ENCODE results near the gene CEND1.

Gene CEND1

GRCh38 chr11:793556-793955 is 3.7 kb upstream of the CEND1 start:
- no peak overlapping the region for H3K4me3 Mint-ChIP-seq
- H3K27me3 Mint-ChIP-seq: no peaks in the 10 kb centered on the region
- H3K36me3 Mint-ChIP-seq (ENCODE audit: insufficient read depth): peaks cover 19% of the 10 kb centered on the region
- DNase-seq (ENCODE audit: low spot score in 2 of 2) (no peak), ATAC-seq (replicated peaks; ENCODE audit: extremely low read depth, poor library complexity, severe bottlenecking) (no peak)
- no peaks in the 10 kb centered on the region for H3K9me3 Mint-ChIP-seq
- peaks cover 15% of the 10 kb centered on the region for H3K4me1 Mint-ChIP-seq
- no peak overlapping the region for H3K27ac Mint-ChIP-seq (ENCODE audit: low read depth)

DNA sequence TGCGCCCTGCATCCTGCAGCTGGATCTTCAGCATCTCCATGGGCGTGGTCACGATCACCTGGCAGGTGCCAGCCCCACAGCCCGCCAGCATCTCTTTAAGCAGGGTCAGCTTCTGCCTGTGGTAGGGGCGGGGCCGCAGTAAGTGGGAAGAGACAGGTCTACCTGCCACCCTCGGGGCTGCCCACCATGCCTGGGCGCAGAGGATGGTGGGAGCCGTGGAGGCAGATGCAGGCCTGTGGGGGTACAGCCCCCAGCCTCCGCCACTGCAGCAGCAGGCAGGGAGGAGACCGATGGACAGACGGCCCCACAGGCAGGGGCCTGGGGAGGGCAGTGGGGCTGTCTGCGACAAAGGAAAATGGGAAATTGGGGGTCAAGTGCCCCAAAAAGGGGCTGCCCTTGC is 3.0 kb upstream of the CEND1 start:
- ATAC-seq (replicated peaks; ENCODE audit: extremely low read depth, poor library complexity, severe bottlenecking): no peak
- Mint-ChIP-seq H3K36me3 (ENCODE audit: insufficient read depth) (peaks cover 19% of the 10 kb centered on the region), H3K27me3 (no peaks in the 10 kb centered on the region), H3K4me1 (peaks cover 15% of the 10 kb centered on the region), H3K4me3 (no peak overlapping the region), H3K27ac (ENCODE audit: low read depth) (no peak overlapping the region), H3K9me3 (no peaks in the 10 kb centered on the region)
- DNase-seq (ENCODE audit: low spot score in 2 of 2): no peak

GRCh38 chr11:792535-792821 is 2.6 kb upstream of the CEND1 start:
- Mint-ChIP-seq H3K4me3 (no peak overlapping the region), H3K27me3 (no peaks in the 10 kb centered on the region), H3K4me1 (peaks cover 15% of the 10 kb centered on the region), H3K27ac (ENCODE audit: low read depth) (no peak overlapping the region), H3K9me3 (no peaks in the 10 kb centered on the region), H3K36me3 (ENCODE audit: insufficient read depth) (peaks cover 19% of the 10 kb centered on the region)
- DNase-seq (ENCODE audit: low spot score in 2 of 2) (no peak), ATAC-seq (replicated peaks; ENCODE audit: extremely low read depth, poor library complexity, severe bottlenecking) (no peak)

DNA sequence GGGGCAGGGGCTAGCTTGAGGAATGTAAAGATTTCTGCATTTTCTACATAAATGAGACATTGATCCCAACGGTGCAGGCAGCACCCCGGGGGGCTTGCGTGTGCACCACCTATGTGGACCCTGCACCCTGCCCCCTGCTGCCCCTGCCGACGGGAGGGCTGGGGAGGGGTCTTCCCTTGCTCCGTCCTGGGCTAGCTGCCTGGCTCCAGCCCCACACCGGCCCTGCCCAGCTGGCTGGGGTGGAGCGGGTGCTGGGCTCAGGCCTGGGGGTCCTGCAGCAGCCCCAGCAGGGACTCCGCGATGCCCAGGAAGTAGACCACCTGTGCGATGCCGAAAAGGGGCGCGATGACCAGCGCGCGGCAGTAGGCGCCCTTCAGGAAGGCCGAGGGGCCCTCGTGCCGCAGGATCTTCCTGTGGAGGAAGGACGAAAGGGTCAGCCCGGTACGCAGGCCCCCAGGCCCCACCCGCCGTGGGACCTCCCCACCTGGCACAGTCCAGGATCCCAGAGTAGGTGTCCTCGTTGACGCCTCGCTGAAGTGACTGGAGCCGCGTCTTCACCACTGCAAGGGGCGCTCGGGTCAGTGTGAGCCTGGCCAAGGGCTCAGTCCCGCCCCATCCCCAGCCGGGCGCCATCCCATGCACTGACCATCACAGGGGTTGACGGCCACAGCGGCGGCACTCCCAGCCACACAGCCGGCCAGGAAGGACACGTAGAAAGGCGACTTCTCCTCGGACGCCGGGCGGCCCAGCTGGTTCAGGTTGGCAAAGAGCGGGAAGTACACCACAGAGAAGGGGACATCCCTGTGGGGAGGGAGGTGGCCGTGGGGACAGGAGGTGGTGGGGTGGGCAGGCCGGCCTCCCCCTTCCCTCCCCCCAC is 2.0 kb upstream of the CEND1 start:
- Mint-ChIP-seq H3K27ac (ENCODE audit: low read depth) (no peak overlapping the region), H3K4me3 (no peak overlapping the region), H3K9me3 (no peaks in the 10 kb centered on the region), H3K27me3 (no peaks in the 10 kb centered on the region), H3K4me1 (peaks cover 9% of the 10 kb centered on the region), H3K36me3 (ENCODE audit: insufficient read depth) (peaks cover 17% of the 10 kb centered on the region)
- ATAC-seq (replicated peaks; ENCODE audit: extremely low read depth, poor library complexity, severe bottlenecking) (no peak), DNase-seq (ENCODE audit: low spot score in 2 of 2) (no peak)

DNA sequence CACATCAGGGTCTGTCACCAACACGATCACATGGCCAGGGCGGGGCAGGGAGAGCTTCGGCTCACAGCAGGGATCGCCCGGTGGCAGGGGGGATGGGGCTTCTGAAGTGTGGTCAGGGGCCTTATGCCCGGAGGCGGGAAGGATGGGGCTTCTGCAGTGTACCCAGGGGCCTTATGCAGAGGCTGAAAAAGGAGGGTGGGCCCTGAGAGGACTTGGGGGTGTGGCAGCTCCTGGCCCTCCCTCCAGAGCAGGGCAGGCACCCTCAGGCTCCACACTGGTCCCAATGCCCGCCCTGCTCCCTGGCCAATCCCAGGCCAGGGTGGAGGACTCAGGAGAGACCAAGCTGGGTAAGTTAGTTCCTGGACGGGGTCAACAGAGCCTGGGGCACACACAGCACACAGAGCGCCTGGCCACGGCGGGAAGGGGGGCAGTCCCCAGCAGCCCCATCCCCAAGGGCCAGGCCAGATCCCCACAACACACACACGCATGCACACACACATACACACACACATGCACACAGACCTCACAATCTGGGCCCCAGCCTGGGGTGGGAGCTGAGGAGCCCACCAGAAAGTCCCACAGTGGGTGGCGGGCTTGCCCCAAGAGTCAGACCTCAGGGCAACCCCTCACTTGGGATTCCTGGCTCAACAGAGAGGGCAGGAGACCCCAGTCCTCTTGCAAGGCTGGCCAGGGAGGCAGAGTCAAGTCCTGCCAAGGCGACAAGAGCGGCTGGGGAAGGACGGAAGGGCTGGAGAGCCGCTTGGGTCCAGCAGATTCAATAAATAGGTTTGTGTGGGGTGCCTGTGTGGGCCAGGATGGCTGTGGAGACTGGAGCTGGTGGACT is 1.1 kb upstream of the CEND1 start:
- ATAC-seq (replicated peaks; ENCODE audit: extremely low read depth, poor library complexity, severe bottlenecking): no peak
- Mint-ChIP-seq H3K4me1 (peaks cover 6% of the 10 kb centered on the region), H3K9me3 (no peaks in the 10 kb centered on the region), H3K27me3 (no peaks in the 10 kb centered on the region), H3K4me3 (peak overlapping the region; percentile 23), H3K27ac (ENCODE audit: low read depth) (no peak overlapping the region), H3K36me3 (ENCODE audit: insufficient read depth) (peaks cover 14% of the 10 kb centered on the region)
- DNase-seq (ENCODE audit: low spot score in 2 of 2): no peak

- Mint-ChIP-seq H3K27me3 (no peaks in the 10 kb centered on the region), H3K4me1 (peaks cover 6% of the 10 kb centered on the region), H3K9me3 (no peaks in the 10 kb centered on the region), H3K27ac (ENCODE audit: low read depth) (no peak overlapping the region), H3K36me3 (ENCODE audit: insufficient read depth) (peaks cover 11% of the 10 kb centered on the region), H3K4me3 (no peak overlapping the region)
- DNase-seq (ENCODE audit: low spot score in 2 of 2) (no peak), ATAC-seq (replicated peaks; ENCODE audit: extremely low read depth, poor library complexity, severe bottlenecking) (no peak)
Observed at GRCh38 chr11:788953-789940, 643 bp downstream of the CEND1 start.

GRCh38 chr11:788009-788640 is 1.8 kb downstream of the CEND1 start:
- Mint-ChIP-seq H3K27ac (ENCODE audit: low read depth) (no peak overlapping the region), H3K4me3 (no peak overlapping the region), H3K9me3 (no peaks in the 10 kb centered on the region), H3K4me1 (peaks cover 6% of the 10 kb centered on the region), H3K27me3 (no peaks in the 10 kb centered on the region), H3K36me3 (ENCODE audit: insufficient read depth) (peaks cover 12% of the 10 kb centered on the region)
- DNase-seq (ENCODE audit: low spot score in 2 of 2): no peak
- ATAC-seq (replicated peaks; ENCODE audit: extremely low read depth, poor library complexity, severe bottlenecking): no peak

DNA sequence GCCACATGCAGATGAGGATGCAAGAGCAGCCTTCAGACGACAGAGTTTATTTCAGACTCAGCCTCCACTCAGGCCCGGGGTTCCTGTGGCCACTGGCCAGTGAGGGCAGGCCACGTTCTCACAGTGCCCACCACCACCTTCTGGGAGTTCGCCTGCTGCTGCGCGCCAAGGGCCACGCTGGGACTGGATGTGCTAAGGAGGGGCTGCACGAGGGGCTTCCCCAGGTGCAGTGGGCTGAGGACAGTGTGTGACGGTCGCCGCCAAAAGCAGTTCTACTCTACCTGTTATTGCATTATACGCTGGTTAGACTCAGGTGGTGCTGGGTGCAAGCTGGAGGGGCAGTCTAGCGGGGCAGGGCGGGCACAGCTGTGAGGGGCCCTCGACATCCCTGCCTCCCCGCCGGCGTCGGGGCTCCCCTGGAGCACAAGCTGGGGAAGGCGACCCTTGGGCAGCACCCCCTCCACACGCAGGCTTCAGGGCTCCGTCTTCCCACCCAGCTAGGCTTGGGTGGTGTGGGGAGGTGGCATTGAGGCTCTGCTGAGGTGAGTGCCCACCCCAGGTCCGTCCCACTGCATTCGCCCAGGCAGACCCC is 2.7 kb downstream of the CEND1 start:
- Mint-ChIP-seq H3K4me3 (no peak overlapping the region), H3K9me3 (no peaks in the 10 kb centered on the region), H3K36me3 (ENCODE audit: insufficient read depth) (peaks cover 9% of the 10 kb centered on the region), H3K4me1 (peaks cover 6% of the 10 kb centered on the region), H3K27ac (ENCODE audit: low read depth) (no peak overlapping the region), H3K27me3 (no peaks in the 10 kb centered on the region)
- ATAC-seq (replicated peaks; ENCODE audit: extremely low read depth, poor library complexity, severe bottlenecking) (no peak), DNase-seq (ENCODE audit: low spot score in 2 of 2) (no peak)

DNA sequence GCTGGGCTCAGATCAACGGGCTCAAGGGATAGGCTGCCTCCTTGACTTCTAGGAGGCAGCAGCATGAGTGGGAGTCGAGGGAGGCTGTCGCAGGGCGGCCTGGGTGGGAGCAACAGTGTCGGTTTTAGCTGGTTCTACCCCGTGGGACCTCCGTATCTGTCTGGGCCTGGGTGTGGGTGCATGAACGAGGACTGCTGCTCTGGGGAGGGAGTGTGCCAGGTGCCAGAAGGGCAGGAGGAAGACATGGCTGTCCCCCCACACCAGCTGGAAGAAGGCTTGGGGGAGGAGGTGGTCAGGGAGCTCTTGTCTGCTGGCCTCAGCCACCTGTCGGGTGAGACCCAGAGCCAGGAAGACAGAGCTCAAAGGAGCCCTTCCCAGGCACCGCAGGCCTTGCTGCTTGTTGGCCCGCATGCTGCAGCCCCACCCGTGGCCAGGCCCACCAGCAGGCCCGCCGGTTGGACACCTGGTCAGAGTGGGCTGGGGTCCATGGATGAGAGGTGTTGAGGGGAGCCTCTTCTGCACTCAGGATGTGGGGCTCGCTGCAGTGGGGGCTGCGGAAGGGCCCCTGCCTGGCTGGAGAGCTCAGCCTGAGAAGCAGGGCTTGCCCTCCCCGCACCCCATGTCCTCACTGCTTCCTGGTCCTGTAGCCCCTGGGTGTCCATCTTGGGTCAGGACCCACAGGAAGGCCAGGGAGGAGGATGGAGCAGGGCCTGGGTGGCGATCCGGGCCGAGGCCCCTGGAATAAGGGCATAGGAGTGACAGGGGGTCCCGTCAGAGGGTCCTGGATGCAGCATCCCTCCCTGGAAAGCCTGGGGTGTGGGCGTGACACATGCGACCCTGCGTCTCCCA is 3.4 kb downstream of the CEND1 start:
- Mint-ChIP-seq H3K4me1 (peaks cover 6% of the 10 kb centered on the region), H3K36me3 (ENCODE audit: insufficient read depth) (peaks cover 8% of the 10 kb centered on the region), H3K9me3 (no peaks in the 10 kb centered on the region), H3K27ac (ENCODE audit: low read depth) (no peak overlapping the region), H3K27me3 (no peaks in the 10 kb centered on the region), H3K4me3 (no peak overlapping the region)
- ATAC-seq (replicated peaks; ENCODE audit: extremely low read depth, poor library complexity, severe bottlenecking): no peak
- no peak for DNase-seq (ENCODE audit: low spot score in 2 of 2)

GRCh38 chr11:783581-784015 is 6.3 kb downstream of the CEND1 start:
- ATAC-seq (replicated peaks; ENCODE audit: extremely low read depth, poor library complexity, severe bottlenecking): no peak
- H3K27me3 Mint-ChIP-seq: no peaks in the 10 kb centered on the region
- H3K4me3 Mint-ChIP-seq: no peak overlapping the region
- no peak for DNase-seq (ENCODE audit: low spot score in 2 of 2)
- peaks cover 6% of the 10 kb centered on the region for H3K4me1 Mint-ChIP-seq
- H3K36me3 Mint-ChIP-seq (ENCODE audit: insufficient read depth): peaks cover 4% of the 10 kb centered on the region
- H3K27ac Mint-ChIP-seq (ENCODE audit: low read depth): no peak overlapping the region
- no peaks in the 10 kb centered on the region for H3K9me3 Mint-ChIP-seq

Data from central memory CD8-positive, alpha-beta T cell (primary cell).